MM.1S (cell line): ENCODE measurements around the gene FAM156A.

Source experiments
- EZH2 ChIP-seq: fragments of 300-600 bp; sonication (generic); optimal IDR thresholded peaks from 2 replicates; pipeline ENCODE3; 2017; ENCODE audit warnings: low read depth, mild to moderate bottlenecking, antibody characterized with exemption, low read length, mixed read lengths
- TF ChIP-seq, protein P1 (sequence below): fragments of 300-600 bp; sonication (generic); IDR thresholded peaks from 2 replicates; pipeline ENCODE4 v1.5.1; 2016; ENCODE audit warnings: antibody characterized with exemption, low read length, mixed read lengths

DNA sequence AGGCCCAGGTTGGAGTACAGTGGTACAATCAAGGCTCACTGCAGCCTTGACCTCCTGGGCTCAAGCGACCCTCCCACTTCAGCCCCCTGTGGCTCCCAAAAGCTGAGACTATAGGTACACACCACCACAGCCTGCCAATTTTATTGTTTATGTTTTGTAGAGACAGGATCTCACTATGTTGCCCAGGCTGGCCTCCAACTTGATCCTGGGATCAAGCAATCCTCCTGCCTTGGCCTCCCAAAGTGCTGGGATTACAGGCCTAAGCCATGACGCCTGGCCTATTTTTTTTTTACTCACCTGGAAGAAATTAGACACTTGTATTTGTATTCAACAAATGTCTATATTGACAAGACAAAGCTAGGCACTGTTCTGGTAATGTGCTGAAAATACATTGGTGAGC lies 25.1 kb downstream of the FAM156A start:
- TF ChIP-seq, protein P1, sequence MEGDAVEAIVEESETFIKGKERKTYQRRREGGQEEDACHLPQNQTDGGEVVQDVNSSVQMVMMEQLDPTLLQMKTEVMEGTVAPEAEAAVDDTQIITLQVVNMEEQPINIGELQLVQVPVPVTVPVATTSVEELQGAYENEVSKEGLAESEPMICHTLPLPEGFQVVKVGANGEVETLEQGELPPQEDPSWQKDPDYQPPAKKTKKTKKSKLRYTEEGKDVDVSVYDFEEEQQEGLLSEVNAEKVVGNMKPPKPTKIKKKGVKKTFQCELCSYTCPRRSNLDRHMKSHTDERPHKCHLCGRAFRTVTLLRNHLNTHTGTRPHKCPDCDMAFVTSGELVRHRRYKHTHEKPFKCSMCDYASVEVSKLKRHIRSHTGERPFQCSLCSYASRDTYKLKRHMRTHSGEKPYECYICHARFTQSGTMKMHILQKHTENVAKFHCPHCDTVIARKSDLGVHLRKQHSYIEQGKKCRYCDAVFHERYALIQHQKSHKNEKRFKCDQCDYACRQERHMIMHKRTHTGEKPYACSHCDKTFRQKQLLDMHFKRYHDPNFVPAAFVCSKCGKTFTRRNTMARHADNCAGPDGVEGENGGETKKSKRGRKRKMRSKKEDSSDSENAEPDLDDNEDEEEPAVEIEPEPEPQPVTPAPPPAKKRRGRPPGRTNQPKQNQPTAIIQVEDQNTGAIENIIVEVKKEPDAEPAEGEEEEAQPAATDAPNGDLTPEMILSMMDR, result no peak
- TF ChIP-seq EZH2, result no peak
